HepG2 (cell line): ENCODE data around the gene GALNT17. TPM values are rescaled to one million over a fixed set of nuclear protein-coding genes. Genes with fewer than 3 reads are reported as not detected.
"Not testable (repeated sequence)": the region's sequence is repeated elsewhere in the genome, so short reads cannot be mapped to it uniquely, and the experiment has no call there.

Experiments
- ATAC-seq: fragments of 200-7000 bp; cut with Tn5 transposase; 3 replicates; pipeline ENCODE4 v1.9.1; 2020; ENCODE audit warnings: mild to moderate bottlenecking, moderate library complexity
- BruUV-seq: library from RNA; stranded (reverse); fragments of 400-500 nt; replicated peaks from 2 replicates; lab custom pipeline; 2021; lab: Mats Ljungman, UMichigan
- CTCF ChIA-PET: fragments of 300-600 bp; formaldehyde crosslinking; extraction: SDS; loops from one replicate; lab custom pipeline; 2021; ENCODE audit warnings: low total read pairs, inconsistent platforms, low intra/inter-chr PET ratio; lab: Yijun Ruan, JAX
- POLR2A ChIA-PET: fragments of 350-600 bp; sonication (Branson Sonifier 250); formaldehyde crosslinking; loops from one replicate; lab custom pipeline; 2020; ENCODE audit warnings: antibody characterized with exemption, inconsistent platforms; lab: Yijun Ruan, JAX
- DNase-seq: peaks from one replicate; pipeline ENCODE4 v3.0.0-alpha.2; 2015; ENCODE audit warnings: low spot score
- FAIRE-seq: peaks from 3 replicates; lab custom pipeline; 2011; peaks lifted over from hg19 to GRCh38; lab: Jason Lieb, UNC
- H2AFZ ChIP-seq: one replicate; pipeline ENCODE4 v1.6.1; 2011; ENCODE audit warnings: low read length, inconsistent platforms
- H3K27ac ChIP-seq: fragments of 300-600 bp; 3 replicates; pipeline ENCODE4 v1.8.0; 2011; ENCODE audit warnings: mixed run types, mild to moderate bottlenecking, mixed read lengths, low read length, inconsistent platforms; ENCODE audit not compliant: insufficient read depth; ENCODE audit errors: extremely low read length
- H3K27me3 ChIP-seq, 2 experiments: fragments of 200-600 bp in 1 of 2; 2 replicates in 1 of 2; 3 replicates in 1 of 2; pipeline versions ENCODE4 v1.6.0 to v1.8.0; 2011; ENCODE audit warnings: low read length in 2 of 2, mild to moderate bottlenecking in 2 of 2, moderate library complexity in 2 of 2, inconsistent platforms in 1 of 2; ENCODE audit not compliant: insufficient read depth in 2 of 2, control insufficient read depth in 1 of 2
- H3K36me3 ChIP-seq, 2 experiments: fragments of 200-600 bp in 1 of 2; replicated peaks in 1 of 2; 2 replicates in 1 of 2; 3 replicates in 1 of 2; pipeline versions ENCODE4 v1.5.1 to v1.8.0; 2011; ENCODE audit warnings: low read length in 2 of 2, inconsistent platforms in 1 of 2; ENCODE audit not compliant: insufficient read depth in 2 of 2, control insufficient read depth in 1 of 2
- H3K4me1 ChIP-seq: 2 replicates; pipeline ENCODE4 v1.5.1; 2012; ENCODE audit warnings: low read length, inconsistent platforms; ENCODE audit not compliant: insufficient read depth
- H3K4me2 ChIP-seq: 2 replicates; pipeline ENCODE4 v1.6.0; 2011; ENCODE audit warnings: low read depth, low read length, inconsistent platforms
- H3K4me3 ChIP-seq, 3 experiments: fragments of 200-600 bp in 1 of 3; sonication (generic), shearing (Covaris generic) in 1 of 3; replicated peaks in 1 of 3; 2 replicates each; pipeline ENCODE4 v1.5.1; 2011 to 2016; ENCODE audit warnings: low read length in 3 of 3, inconsistent platforms in 2 of 3, low read depth in 2 of 3, mild to moderate bottlenecking in 2 of 3, control low read depth in 1 of 3, mixed read lengths in 1 of 3; ENCODE audit not compliant: insufficient read depth in 1 of 3
- H3K79me2 ChIP-seq: one replicate; pipeline ENCODE4 v1.6.1; 2011; ENCODE audit warnings: low read length, inconsistent platforms; ENCODE audit not compliant: insufficient read depth
- H3K9ac ChIP-seq: 2 replicates; pipeline ENCODE4 v1.6.0; 2011; ENCODE audit warnings: mild to moderate bottlenecking, low read depth, low read length, inconsistent platforms; ENCODE audit not compliant: insufficient read depth
- H3K9me3 ChIP-seq: 2 replicates; pipeline ENCODE4 v1.5.1; 2012; ENCODE audit warnings: mild to moderate bottlenecking, low read length
- H4K20me1 ChIP-seq: 2 replicates; pipeline ENCODE4 v1.6.0; 2011; ENCODE audit warnings: inconsistent platforms, mild to moderate bottlenecking, low read length, moderate library complexity; ENCODE audit not compliant: insufficient read depth
- FLYWCH1 ChIP-seq: sonication (generic); formaldehyde crosslinking; IDR thresholded peaks from 2 replicates; pipeline ENCODE4 v1.8.1; 2023; ENCODE audit warnings: mild to moderate bottlenecking, missing genetic modification reagents
- ISL2 ChIP-seq: sonication (generic); formaldehyde crosslinking; IDR thresholded peaks from 2 replicates; pipeline ENCODE4 v1.5.0; 2020; ENCODE audit warnings: missing genetic modification reagents
- RBAK ChIP-seq: sonication (generic); formaldehyde crosslinking; IDR thresholded peaks from 2 replicates; pipeline ENCODE4 v1.5.1; 2020; ENCODE audit warnings: mild to moderate bottlenecking, missing genetic modification reagents
- SRSF9 ChIP-seq: fragments of 200-400 bp; formaldehyde crosslinking; IDR thresholded peaks from 2 replicates; pipeline ENCODE4 v1.6.1; 2018; ENCODE audit warnings: borderline replicate concordance, mild to moderate bottlenecking, low read depth, low read length; ENCODE audit not compliant: insufficient read depth, poor library complexity, severe bottlenecking
- THYN1 ChIP-seq: sonication (generic); formaldehyde crosslinking; IDR thresholded peaks from 2 replicates; pipeline ENCODE4 v1.8.1; 2023; ENCODE audit warnings: low read depth, mild to moderate bottlenecking, moderate library complexity, missing genetic modification reagents, borderline replicate concordance
- ZBED4 ChIP-seq: sonication (generic); formaldehyde crosslinking; IDR thresholded peaks from 2 replicates; pipeline ENCODE4 v1.4.0; 2020; ENCODE audit warnings: missing genetic modification reagents, borderline replicate concordance
- ZBTB2 ChIP-seq: sonication (generic); formaldehyde crosslinking; IDR thresholded peaks from 2 replicates; pipeline ENCODE4 v1.8.0; 2022; ENCODE audit warnings: low read depth, missing genetic modification reagents
- ZEB1 ChIP-seq: IDR thresholded peaks from 2 replicates; pipeline ENCODE4 v1.6.1; 2012; ENCODE audit warnings: mild to moderate bottlenecking, low read depth, inconsistent platforms; ENCODE audit not compliant: insufficient replicate concordance
- ZNF207 ChIP-seq: fragments of 450-650 bp; IDR thresholded peaks from 2 replicates; pipeline ENCODE4 v1.6.1; 2016; ENCODE audit warnings: antibody characterized with exemption, borderline replicate concordance
- ZNF253 ChIP-seq: sonication (generic); formaldehyde crosslinking; IDR thresholded peaks from 2 replicates; pipeline ENCODE4 v1.8.0; 2022; ENCODE audit warnings: mild to moderate bottlenecking, missing genetic modification reagents, borderline replicate concordance
- WGBS: methylation state at CpG from one replicate; pipeline ENCODE4 v1.1.6; 2017; ENCODE audit warnings: low lambda C conversion rate; 5-methylcytosine and 5-hydroxymethylcytosine counted together
- in situ Hi-C: cut with HindIII; loops from 2 replicates; pipeline ENCODE4 v1.10.0; 2017; ENCODE audit warnings: low pct_unique_long_range_greater_than_20kb; ENCODE audit not compliant: extremely low pct_ligation_motif_present
- intact Hi-C: fragments of 100-400 bp; cut with micrococcal nuclease; formaldehyde crosslinking; loops from one replicate; pipeline ENCODE4 v1.10.0; 2022; ENCODE audit not compliant: unreplicated experiment
- polyA plus RNA-seq, 8 experiments: library from polyadenylated mRNA; depleted of rRNA in 3 of 8; stranded (reverse) in 7 of 8; unstranded in 1 of 8; fragments of >200 nt; fragmentation: Illumina TruSeq in 4 of 8; extraction: Trizol in 4 of 8; gene quantifications; 2 replicates each; pipeline versions ENCODE4 v1.2.1 to v1.2.3, GENCODE V29; 2011 to 2016; ENCODE audit warnings: low read depth in 4 of 8, missing spikeins in 1 of 8, mixed read lengths in 1 of 8; ENCODE audit not compliant: insufficient read depth in 1 of 8
- total RNA-seq, 5 experiments: library from RNA; depleted of rRNA; stranded (reverse); fragments of >200 nt; fragmentation: Illumina TruSeq; extraction: Trizol; gene quantifications; 2 replicates each; pipeline ENCODE4 v1.2.3, GENCODE V29; 2016; ENCODE audit warnings: low read depth in 1 of 5

Gene GALNT17
- total and polyA plus RNA-seq, 2 of the 13 experiments (the other 11 are each of a cell fraction or from before 2014, with no cell fraction given), result not detected

GRCh38 chr7:71592388-71592787 is 460.4 kb downstream of the GALNT17 start:
- FAIRE-seq, in situ Hi-C loops, H4K20me1 ChIP-seq, H3K4me2 ChIP-seq, H3K4me1 ChIP-seq, H2AFZ ChIP-seq, CTCF ChIA-PET, H3K79me2 ChIP-seq, H3K27ac ChIP-seq, BruUV-seq, H3K9me3 ChIP-seq, H3K27me3 ChIP-seq, intact Hi-C loops, DNase-seq, POLR2A ChIA-PET, H3K4me3 ChIP-seq, H3K9ac ChIP-seq, H3K36me3 ChIP-seq, ATAC-seq: not testable (repeated sequence)
- 58% methylated on average over 4 of the region's 4 CpGs for WGBS

GRCh38 chr7:71594736-71595135 is 462.8 kb downstream of the GALNT17 start:
- intact Hi-C loops (no loop called here), in situ Hi-C loops (no loop called here)
- Histone ChIP-seq H2AFZ (no peak overlapping the region), H3K79me2 (no peaks in the 10 kb centered on the region), H3K27me3 (no peaks in the 10 kb centered on the region), H3K9ac (no peak overlapping the region), H3K4me3 (no peak overlapping the region), H3K27ac (no peak overlapping the region), H3K4me2 (no peak overlapping the region), H3K4me1 (no peaks in the 10 kb centered on the region), H4K20me1 (no peaks in the 10 kb centered on the region), H3K9me3 (no peaks in the 10 kb centered on the region), H3K36me3 (no peaks in the 10 kb centered on the region)
- POLR2A ChIA-PET, result no interaction called here
- FAIRE-seq (no peak), DNase-seq (no peak), ATAC-seq (no peak)
- TF ChIP-seq ZBED4 (no peak), ISL2 (CRISPR knock-in tag) (no peak), FLYWCH1 (no peak), RBAK (CRISPR knock-in tag) (no peak), THYN1 (CRISPR knock-in tag) (no peak), ZNF207 (no peak), SRSF9 (no peak), ZBTB2 (CRISPR knock-in tag) (no peak), ZEB1 (no peak), ZNF253 (CRISPR knock-in tag) (no peak)
- BruUV-seq, result no TSS peak
- CTCF ChIA-PET, result no interaction called here
